CD14-positive monocyte (primary cell): ENCODE data around the gene ACBD7. TPM values are rescaled to one million over a fixed set of nuclear protein-coding genes. Genes with fewer than 3 reads are reported as not detected.

Experiments
- DNase-seq, 3 donors: peaks; one replicate each; pipeline ENCODE4 v3.0.0-alpha.2; 2011 to 2022
- H2AFZ ChIP-seq: 2 replicates; pipeline ENCODE4 v1.6.0; 2012; ENCODE audit warnings: mild to moderate bottlenecking, low read depth, low read length, inconsistent platforms; ENCODE audit not compliant: insufficient read depth, poor library complexity, severe bottlenecking
- H3K27ac ChIP-seq, 2 donors: 1 replicate in 1 of 2; 2 replicates in 1 of 2; pipeline ENCODE4 v1.5.1; 2012 to 2013; ENCODE audit warnings: low read length in 2 of 2, control low read depth in 1 of 2, inconsistent platforms in 1 of 2, low read depth in 1 of 2, mild to moderate bottlenecking in 1 of 2
- H3K27me3 ChIP-seq, 2 donors: one replicate each; pipeline versions ENCODE4 v1.6.0 to v1.6.1; 2011 to 2013; ENCODE audit warnings: low read length in 2 of 2; ENCODE audit not compliant: control insufficient read depth in 2 of 2, insufficient read depth in 2 of 2
- H3K36me3 ChIP-seq, 2 donors: replicated peaks in 1 of 2; 1 replicate in 1 of 2; 2 replicates in 1 of 2; pipeline versions ENCODE4 v1.5.1 to v1.6.1; 2012 to 2013; ENCODE audit warnings: low read length in 2 of 2, control low read depth in 1 of 2, inconsistent platforms in 1 of 2, mild to moderate bottlenecking in 1 of 2; ENCODE audit not compliant: insufficient read depth in 2 of 2, control insufficient read depth in 1 of 2
- H3K4me1 ChIP-seq, 2 donors: 1 replicate in 1 of 2; 2 replicates in 1 of 2; pipeline versions ENCODE4 v1.5.1 to v1.6.1; 2012 to 2013; ENCODE audit warnings: low read length in 2 of 2, control low read depth in 1 of 2, inconsistent platforms in 1 of 2, mild to moderate bottlenecking in 1 of 2, moderate library complexity in 1 of 2; ENCODE audit not compliant: insufficient read depth in 2 of 2, control insufficient read depth in 1 of 2
- H3K4me2 ChIP-seq: replicated peaks from 2 replicates; pipeline ENCODE3; 2012; ENCODE audit warnings: low read length, moderate library complexity, mild to moderate bottlenecking; ENCODE audit not compliant: poor library complexity, severe bottlenecking; ENCODE audit errors: extremely low read depth
- H3K4me3 ChIP-seq, 3 experiments: fragments of 200-600 bp in 1 of 3; sonication (generic) in 1 of 3; replicated peaks in 1 of 3; 1 replicate in 2 of 3; 2 replicates in 1 of 3; pipeline ENCODE4 v1.5.1; 2011 to 2013; ENCODE audit warnings: low read length in 3 of 3, mild to moderate bottlenecking in 3 of 3, control low read depth in 2 of 3, low read depth in 2 of 3, inconsistent platforms in 1 of 3, moderate library complexity in 1 of 3
- H3K79me2 ChIP-seq: 2 replicates; pipeline ENCODE4 v1.6.0; 2012; ENCODE audit warnings: mild to moderate bottlenecking, control low read depth, inconsistent platforms, low read length, moderate library complexity; ENCODE audit not compliant: insufficient read depth
- H3K9ac ChIP-seq: 2 replicates; pipeline ENCODE4 v1.6.0; 2017; ENCODE audit warnings: low read length, mild to moderate bottlenecking; ENCODE audit not compliant: insufficient read depth, poor library complexity, severe bottlenecking
- H3K9me3 ChIP-seq, 2 donors: replicated peaks in 1 of 2; 1 replicate in 1 of 2; 2 replicates in 1 of 2; pipeline versions ENCODE4 v1.5.1 to v1.6.1; 2012 to 2013; ENCODE audit warnings: low read length in 2 of 2, control low read depth in 1 of 2; ENCODE audit not compliant: control insufficient read depth in 1 of 2, insufficient read depth in 1 of 2
- H4K20me1 ChIP-seq: 2 replicates; pipeline ENCODE4 v1.6.0; 2012; ENCODE audit warnings: mild to moderate bottlenecking, low read length, control low read depth, moderate library complexity; ENCODE audit not compliant: insufficient read depth
- H3K27ac Mint-ChIP-seq, 7 donors: one replicate each; pipeline ENCODE4 v1.8.0; 2020; ENCODE audit warnings: mild to moderate bottlenecking in 7 of 7, mixed read lengths in 7 of 7, moderate library complexity in 6 of 7, inconsistent platforms in 2 of 7
- H3K27me3 Mint-ChIP-seq, 3 donors: one replicate each; pipeline ENCODE4 v1.8.0; 2021 to 2022; ENCODE audit warnings: low read depth in 3 of 3, mild to moderate bottlenecking in 3 of 3, mixed read lengths in 3 of 3, moderate library complexity in 3 of 3, inconsistent platforms in 1 of 3
- H3K36me3 Mint-ChIP-seq, 2 donors: one replicate each; pipeline ENCODE4 v1.8.0; 2020; ENCODE audit warnings: mixed read lengths in 2 of 2, inconsistent platforms in 1 of 2, mild to moderate bottlenecking in 1 of 2
- H3K4me1 Mint-ChIP-seq: one replicate; pipeline ENCODE4 v1.8.0; 2020; ENCODE audit warnings: mild to moderate bottlenecking, mixed read lengths
- H3K4me3 Mint-ChIP-seq, 2 donors: one replicate each; pipeline ENCODE4 v1.8.0; 2020; ENCODE audit warnings: mild to moderate bottlenecking in 2 of 2, mixed read lengths in 2 of 2, moderate library complexity in 1 of 2
- H3K9me3 Mint-ChIP-seq, 7 donors: one replicate each; pipeline ENCODE4 v1.8.0; 2020 to 2022; ENCODE audit warnings: mixed read lengths in 7 of 7, mild to moderate bottlenecking in 6 of 7, moderate library complexity in 6 of 7, inconsistent platforms in 2 of 7
- CTCF ChIP-seq: fragments of 200-600 bp; IDR thresholded peaks from one replicate; pipeline ENCODE4 v1.8.0; 2022; ENCODE audit warnings: antibody characterized with exemption, mild to moderate bottlenecking
- WGBS: methylation state at CpG from one replicate; pipeline ENCODE4 v1.1.5; 2013; ENCODE audit warnings: missing lambda C conversion rate; ENCODE audit not compliant: insufficient coverage; 5-methylcytosine and 5-hydroxymethylcytosine counted together
- intact Hi-C, 2 donors: fragments of 100-400 bp; cut with micrococcal nuclease; formaldehyde crosslinking; loops; one replicate each; pipeline versions ENCODE4 v1.15.0 to v1.15.1; 2023
- polyA plus RNA-seq, 3 donors: library from polyadenylated mRNA; depleted of rRNA in 1 of 3; unstranded in 2 of 3; stranded (reverse) in 1 of 3; fragments of 300-500 nt in 2 of 3; fragments of >200 nt in 1 of 3; fragmentation: Illumina TruSeq in 2 of 3; gene quantifications; 1 replicate in 2 of 3; 2 replicates in 1 of 3; pipeline ENCODE4 v1.2.3, GENCODE V29; 2012 to 2021

ACBD7 gene
- polyA plus RNA-seq, 3 donors = 0.11 TPM; not detected in 2

GRCh38 chr10:15116225-15116624, 27.6 kb upstream of the ACBD7 start:
- Histone ChIP-seq H3K4me1 (peaks cover 0 to 4% of the 10 kb centered on the region in 2 donors), H3K9ac (no peak overlapping the region), H3K9me3 (no peaks in the 10 kb centered on the region), H3K27ac (no peak overlapping the region), H2AFZ (no peak overlapping the region), H4K20me1 (no peaks in the 10 kb centered on the region), H3K79me2 (no peaks in the 10 kb centered on the region), H3K36me3 (peaks cover 0 to 8% of the 10 kb centered on the region in 2 donors), H3K4me2 (no peak overlapping the region), H3K4me3 (no peak overlapping the region), H3K27me3 (no peaks in the 10 kb centered on the region)
- no peak for DNase-seq
- no peak overlapping the region for H3K4me3 Mint-ChIP-seq
- H3K27ac Mint-ChIP-seq = no peak overlapping the region
- intact Hi-C loops = no loop called here
- peaks cover 3% of the 10 kb centered on the region for H3K4me1 Mint-ChIP-seq
- H3K9me3 Mint-ChIP-seq = peaks cover 0 to 3% (median 0%) of the 10 kb centered on the region in 7 donors
- no peaks in the 10 kb centered on the region for H3K27me3 Mint-ChIP-seq
- peaks cover 18 to 23% of the 10 kb centered on the region in 2 donors for H3K36me3 Mint-ChIP-seq
- TF ChIP-seq CTCF = no peak
- WGBS = no CpG with 5 or more reads among the region's 5 CpGs

GRCh38 chr10:15113766-15114165, 25.2 kb upstream of the ACBD7 start:
- H4K20me1 ChIP-seq = no peaks in the 10 kb centered on the region
- Mint-ChIP-seq H3K27me3 (no peaks in the 10 kb centered on the region), H3K4me1 (peaks cover 1% of the 10 kb centered on the region), H3K4me3 (no peak overlapping the region), H3K27ac (no peak overlapping the region), H3K36me3 (peaks cover 17 to 18% of the 10 kb centered on the region in 2 donors), H3K9me3 (peaks cover 0 to 3% (median 0%) of the 10 kb centered on the region in 7 donors)
- H3K9ac ChIP-seq = no peak overlapping the region
- H3K36me3 ChIP-seq = peaks cover 0 to 16% of the 10 kb centered on the region in 2 donors
- no peak overlapping the region for H3K27ac ChIP-seq
- no peak overlapping the region for H2AFZ ChIP-seq
- no peak overlapping the region for H3K4me2 ChIP-seq
- no peak for DNase-seq
- intact Hi-C loops = no loop called here
- H3K4me3 ChIP-seq = no peak overlapping the region
- H3K4me1 ChIP-seq = peaks cover 0 to 4% of the 10 kb centered on the region in 2 donors
- no peaks in the 10 kb centered on the region for H3K79me2 ChIP-seq
- H3K27me3 ChIP-seq = no peaks in the 10 kb centered on the region
- no CpG with 5 or more reads among the region's 4 CpGs for WGBS
- no peak for TF ChIP-seq CTCF
- H3K9me3 ChIP-seq = no peaks in the 10 kb centered on the region
